ENCODE data around the gene SDHB.

GRCh38 chr1:16975838-16976237 is 78.0 kb downstream of the SDHB start:
- TF ChIP-seq CTCF (optimal IDR thresholded peaks at IDR 0.05 in 1 of 3, IDR thresholded peaks at IDR 0.05 in 1 of 3, conservative IDR thresholded peaks at IDR 0.05 in 1 of 3; ENCODE audit: extremely low read depth in 1 of 3, insufficient read depth in 2 of 3, low read length in 3 of 3) = no peak
- no peak for TF ChIP-seq EZH2 (IDR thresholded peaks at IDR 0.05; ENCODE audit: low read length)

Measured in keratinocyte (primary cell).